ENCODE results near the gene IDH3B. TPM values are rescaled to one million over a fixed set of nuclear protein-coding genes. Genes with fewer than 3 reads are reported as not detected.
A peak's percentile ranks its signal among the peaks of the same experiment; 100 is the strongest.

The IDH3B gene
- total and polyA plus RNA-seq, 2 of the 8 experiments (the other 6 are each of a cell fraction or from before 2014, with no cell fraction given), result 110 to 167 TPM

- TF ChIP-seq CHD7 (IDR thresholded peaks at IDR 0.05; ENCODE audit: insufficient replicate concordance, low read length), result no peak
- no peak for TF ChIP-seq KDM1A (IDR thresholded peaks at IDR 0.05; ENCODE audit: borderline replicate concordance, low read length)
- TF ChIP-seq TEAD4 (IDR thresholded peaks at IDR 0.05; ENCODE audit: low read depth, low read length), result peak; percentile 84
- peak; percentile 97 for TF ChIP-seq TAF1 (IDR thresholded peaks at IDR 0.05; ENCODE audit: low read depth, low read length)
- no peak for TF ChIP-seq CEBPB (IDR thresholded peaks at IDR 0.05; ENCODE audit: low read depth, low read length)
- peak in 1 of 2 experiments; percentile 99; a peak in 2 of 4 replicates for TF ChIP-seq HDAC2 (IDR thresholded peaks at IDR 0.05; ENCODE audit: borderline replicate concordance in 1 of 2, low read depth in 2 of 2, low read length in 2 of 2)
- no peak for TF ChIP-seq SP2 (IDR thresholded peaks at IDR 0.05; ENCODE audit: low read length)
- TF ChIP-seq TAF7 (optimal IDR thresholded peaks at IDR 0.05; ENCODE audit: borderline replicate concordance, low read depth, low read length), result peak; percentile 84
- TF ChIP-seq KDM5A (IDR thresholded peaks at IDR 0.05; ENCODE audit: low read length), result peak; percentile 100
Measured at GRCh38 chr20:2663887-2664719, at the start of gene IDH3B (continued).

All from H1 (cell line).